ENCODE data around the gene RNF225.

GRCh38 chr19:58385313-58385890 is 10.1 kb upstream of the RNF225 start:
- TF ChIP-seq ZNF274 (IDR thresholded peaks at IDR 0.05; ENCODE audit: low read depth, low read length), result no peak
- no peak for TF ChIP-seq YY1 (IDR thresholded peaks at IDR 0.05; ENCODE audit: insufficient read depth, insufficient read length)
